ENCODE measurements around the gene MICAL2.

DNA sequence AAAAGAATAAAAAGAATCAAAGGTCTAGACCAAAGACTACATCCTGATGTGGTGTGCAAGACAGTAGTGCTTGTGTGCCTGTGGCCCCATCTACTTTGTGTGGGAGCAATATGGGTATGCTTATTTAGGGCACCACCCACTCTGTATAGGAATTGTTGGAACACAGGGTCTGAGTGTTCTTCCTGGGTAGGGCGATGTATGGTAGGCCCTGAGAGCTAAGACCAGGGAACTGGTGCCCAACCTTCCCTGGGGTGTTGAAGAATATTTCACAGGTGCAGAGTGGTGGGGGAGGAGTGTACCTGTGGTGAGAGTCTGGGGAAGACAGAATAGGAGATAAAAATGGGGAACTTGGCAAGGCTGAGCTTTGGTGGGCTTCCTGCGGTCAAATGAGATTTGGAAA lies 41.9 kb downstream of the MICAL2 start:
- TF ChIP-seq CTCF (IDR thresholded peaks at IDR 0.05) (no peak), POLR2A (IDR thresholded peaks at IDR 0.05) (no peak), POLR2AphosphoS5 (IDR thresholded peaks at IDR 0.05) (no peak)
